ENCODE results near the gene TMEM213. TPM values are rescaled to one million over a fixed set of nuclear protein-coding genes. Genes with fewer than 3 reads are reported as not detected.
A peak's percentile ranks its signal among the peaks of the same experiment; 100 is the strongest.

The TMEM213 gene
- polyA plus RNA-seq, 10 donors = 0.04 to 0.20 (median 0.07) TPM; not detected in 2

DNA sequence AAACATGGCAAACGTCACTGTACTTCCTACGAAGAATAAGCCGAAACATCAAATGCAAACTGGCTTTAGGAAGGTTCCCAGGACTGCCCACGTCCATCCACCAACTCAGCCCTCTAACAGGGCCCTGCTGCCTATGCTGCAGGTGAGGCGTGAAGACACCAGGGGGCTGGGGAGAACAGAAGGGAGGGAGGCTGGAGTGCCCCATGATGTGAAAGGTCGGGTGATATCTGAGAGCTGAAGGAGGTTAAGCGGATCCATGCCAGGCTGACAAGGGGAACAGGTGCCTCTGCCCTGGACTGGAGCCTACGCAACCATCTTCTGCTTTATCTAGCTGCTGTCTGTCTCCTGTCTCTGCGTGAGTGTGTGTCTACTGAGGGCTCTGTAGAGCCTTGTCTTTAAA, 40.4 kb downstream of the TMEM213 start:
- DNase-seq = peak; percentile 23 to 38 (median 33)

DNA sequence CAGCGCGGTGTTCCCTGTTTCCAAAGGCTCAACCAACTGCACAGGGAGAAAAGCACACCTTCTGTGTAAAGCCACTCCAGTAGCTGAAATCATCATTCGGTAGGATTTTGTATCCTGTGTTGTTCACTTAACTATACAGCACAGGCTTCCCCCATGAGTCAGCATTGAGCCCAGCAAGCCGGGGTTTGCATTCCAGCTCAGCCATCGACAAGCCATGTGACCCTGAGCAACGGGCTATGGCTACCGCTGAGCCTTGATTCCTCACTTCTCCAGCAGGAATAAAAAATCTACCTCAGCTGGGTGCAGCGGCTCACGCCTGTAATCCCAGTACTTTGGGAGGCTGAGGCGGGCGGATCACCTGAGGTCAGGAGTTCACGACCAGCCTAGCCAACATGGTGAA, 44.3 kb downstream of the TMEM213 start:
- no peak for DNase-seq

- DNase-seq = no peak
These were observed 46.1 kb downstream of the TMEM213 start for GRCh38 chr7:138843632-138844580.

GRCh38 chr7:138845711-138846110, 47.9 kb downstream of the TMEM213 start:
- no peak for DNase-seq

DNA sequence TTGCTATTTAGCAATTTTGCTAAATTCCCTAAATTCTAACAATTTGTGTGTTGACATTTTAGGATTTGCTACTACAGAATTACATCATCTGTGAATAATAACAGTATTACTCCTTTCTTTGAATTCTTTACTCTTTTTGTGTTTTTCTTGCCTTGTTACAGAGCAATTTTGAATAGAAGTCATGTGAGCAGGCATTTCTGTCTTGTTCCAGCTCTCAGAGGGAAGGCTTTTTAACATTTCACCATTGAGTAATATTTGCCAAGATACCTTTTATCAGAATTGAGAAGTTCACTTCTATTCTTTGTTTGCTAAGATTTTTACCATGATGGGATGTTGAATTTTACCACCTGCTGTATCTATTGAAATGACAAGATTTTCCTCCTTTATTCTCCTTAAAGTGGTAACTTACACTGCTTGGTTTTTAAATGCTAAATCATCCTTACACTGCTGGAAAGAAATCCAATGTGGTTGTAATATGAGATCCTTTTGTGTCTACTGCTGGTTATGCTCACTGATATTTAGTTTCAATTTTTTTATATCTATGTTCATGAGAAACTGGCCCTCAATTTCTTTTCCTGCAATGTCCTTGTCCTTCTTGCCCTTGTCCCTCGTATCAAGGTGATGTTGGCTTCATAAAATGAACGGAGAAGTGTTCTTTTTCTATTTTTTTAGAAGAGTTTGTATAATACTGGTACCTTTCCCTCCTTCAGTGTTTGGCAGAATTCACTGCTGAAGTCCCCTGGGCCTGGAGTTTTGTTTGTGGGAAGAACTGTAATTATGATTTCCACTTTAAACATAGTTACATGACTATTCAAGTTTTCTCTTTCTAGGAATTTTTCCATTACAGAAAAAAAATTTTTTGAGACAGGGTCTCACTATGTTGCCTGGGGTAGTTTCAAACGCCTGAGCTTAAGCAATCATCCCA, 50.5 kb downstream of the TMEM213 start:
- peak in 2 of 3 donors; percentile 22 to 46 for DNase-seq

GRCh38 chr7:138849701-138850100, 51.9 kb downstream of the TMEM213 start:
- no peak for DNase-seq

DNA sequence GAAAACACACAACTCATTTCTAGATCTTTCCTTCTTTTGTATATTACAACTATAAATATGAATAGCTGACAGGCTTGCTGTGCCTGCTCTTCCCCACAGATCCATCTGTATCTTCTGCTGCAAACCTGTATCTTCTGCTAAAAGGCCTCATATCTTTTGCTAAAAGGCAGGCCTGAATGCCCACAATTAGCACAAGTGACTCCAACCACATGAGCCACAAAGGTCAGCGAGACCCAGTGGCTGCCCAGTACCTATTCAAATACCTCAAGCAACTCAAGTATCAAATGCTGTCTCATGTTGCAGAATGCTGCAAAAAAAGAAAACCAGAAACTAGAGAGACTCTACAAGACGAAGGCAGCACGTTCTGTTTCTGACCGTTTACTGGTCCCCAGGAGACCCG, 54.7 kb downstream of the TMEM213 start:
- no peak for DNase-seq

GRCh38 chr7:138853448-138853847, 55.7 kb downstream of the TMEM213 start:
- DNase-seq = no peak

DNA sequence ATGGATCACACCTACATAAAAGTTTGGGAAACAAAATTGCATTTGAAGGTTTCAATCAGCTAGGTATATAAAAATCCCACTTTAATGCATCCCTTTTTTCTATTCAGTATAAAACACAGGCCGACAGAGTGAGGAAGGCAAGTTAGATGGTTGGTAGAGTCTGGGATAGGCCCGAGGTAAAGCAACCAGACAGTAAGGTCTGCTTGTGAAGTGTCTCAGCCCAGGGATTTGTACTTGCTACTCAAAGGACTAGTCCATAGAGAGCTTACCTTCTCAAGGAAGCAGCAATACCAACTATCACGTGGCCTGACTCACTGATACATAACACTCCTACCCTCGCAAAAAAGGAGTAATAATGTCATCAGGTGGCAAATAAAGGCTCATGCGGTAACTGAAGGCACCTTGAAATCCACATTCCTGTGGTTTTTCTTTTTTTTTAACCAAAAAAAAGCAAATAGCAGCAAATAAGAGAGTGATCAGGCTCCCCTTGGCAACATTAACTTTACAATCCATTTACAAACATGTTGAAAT, 56.4 kb downstream of the TMEM213 start:
- DNase-seq = no peak

DNA sequence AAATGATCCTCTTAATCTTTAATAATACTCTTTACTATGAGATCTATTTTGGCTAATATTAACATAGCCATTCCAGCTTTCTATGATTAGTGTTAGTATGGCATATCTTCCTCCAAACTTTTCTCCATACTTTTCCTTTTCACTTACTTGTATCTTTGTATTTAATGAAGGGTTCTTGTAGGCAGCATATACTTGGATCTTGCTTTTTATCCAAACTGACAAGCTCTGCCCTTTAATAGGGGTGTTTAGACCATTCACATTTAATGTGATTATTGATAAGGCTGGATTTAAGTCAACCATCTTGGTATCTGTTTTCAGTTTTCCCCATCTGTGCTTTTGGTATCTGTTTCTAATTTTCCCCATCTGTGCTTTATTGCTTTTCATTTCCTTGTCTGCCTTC, 59.9 kb downstream of the TMEM213 start:
- no peak for DNase-seq

DNA sequence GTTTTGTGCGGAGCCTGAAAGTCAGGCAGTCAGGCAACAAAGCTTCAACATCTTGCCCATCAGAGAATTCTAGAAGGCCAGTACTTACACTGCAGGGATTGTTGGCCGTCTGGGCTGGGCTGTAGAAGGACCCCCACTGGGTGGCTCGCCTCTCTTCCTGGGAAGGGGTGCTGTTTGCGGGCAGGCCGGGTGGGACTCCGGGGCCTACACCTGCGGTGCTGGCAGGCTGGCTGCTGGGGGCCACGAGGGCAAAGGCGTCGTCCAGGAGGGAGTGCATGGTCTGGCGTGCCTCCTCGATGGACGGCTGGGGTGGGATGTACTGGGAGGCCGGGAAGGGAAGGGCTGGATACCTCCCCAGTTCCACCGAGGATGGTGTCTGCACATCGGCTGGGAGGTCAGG, 63.3 kb downstream of the TMEM213 start:
- DNase-seq = no peak

GRCh38 chr7:138863931-138864330, 66.1 kb downstream of the TMEM213 start:
- DNase-seq = no peak

- peak in 1 of 3 donors; percentile 41 for DNase-seq
These were observed 66.9 kb downstream of the TMEM213 start for GRCh38 chr7:138864667-138865066.

GRCh38 chr7:138865843-138866242, 68.0 kb downstream of the TMEM213 start:
- no peak for DNase-seq

DNA sequence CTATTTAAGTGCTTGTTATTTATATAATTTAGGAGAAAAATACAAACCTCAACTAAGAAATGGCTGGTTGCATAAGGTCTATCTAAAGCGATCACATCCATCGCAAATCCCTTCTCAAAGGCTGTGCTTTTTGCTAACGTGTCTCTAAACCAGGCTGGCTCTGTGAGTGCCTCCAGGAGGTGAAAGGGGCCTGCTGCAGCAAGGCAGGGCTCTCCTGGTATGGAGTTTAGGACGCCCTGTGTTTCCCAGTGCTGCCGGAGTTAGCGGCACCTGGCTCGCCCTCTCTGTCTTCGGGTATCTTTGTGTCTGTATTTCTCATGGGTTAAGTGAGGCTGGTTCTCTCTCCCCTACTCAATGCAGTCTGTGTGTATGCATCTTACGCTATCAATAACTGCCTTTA, 68.6 kb downstream of the TMEM213 start:
- DNase-seq = no peak

GRCh38 chr7:138867744-138868143, 70.0 kb downstream of the TMEM213 start:
- no peak for DNase-seq

- no peak for DNase-seq
These were observed 70.9 kb downstream of the TMEM213 start for GRCh38 chr7:138868711-138869110.

GRCh38 chr7:138869353-138869752, 71.6 kb downstream of the TMEM213 start:
- DNase-seq = no peak

- DNase-seq = no peak
These were observed 73.4 kb downstream of the TMEM213 start for GRCh38 chr7:138871065-138871813.

DNA sequence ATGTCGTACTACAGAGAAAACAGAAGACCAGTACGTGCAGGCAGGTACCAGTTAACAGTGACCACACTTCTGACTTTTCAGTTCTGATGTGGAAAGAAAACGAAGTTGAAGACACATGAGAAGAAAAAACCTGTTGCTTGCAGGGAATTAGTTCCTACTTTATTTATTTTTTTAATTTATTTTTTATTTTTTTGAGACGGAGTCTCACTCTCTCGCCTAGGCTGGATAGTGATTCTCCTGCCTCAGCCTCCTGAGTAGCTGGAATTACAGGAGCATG, 74.0 kb downstream of the TMEM213 start:
- DNase-seq = no peak

DNA sequence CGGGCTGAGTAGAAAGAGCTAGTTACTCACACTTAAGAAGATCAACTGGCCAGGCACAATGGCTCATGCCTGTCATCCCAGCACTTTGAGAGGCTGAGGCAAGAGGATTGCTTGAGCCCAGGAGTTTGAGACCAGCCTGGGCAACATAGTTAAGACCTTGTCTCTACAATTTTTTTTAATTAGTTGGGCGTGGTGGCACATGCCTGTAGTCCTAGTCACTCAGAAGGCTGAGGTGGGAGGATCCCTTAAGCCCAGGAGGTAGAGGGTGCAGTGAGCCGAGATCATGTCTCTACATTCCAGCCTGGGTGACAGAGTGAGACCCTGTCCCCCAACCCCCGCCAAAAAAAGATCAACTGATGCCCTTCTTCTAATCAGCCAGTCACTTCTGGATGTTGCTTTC, 74.8 kb downstream of the TMEM213 start:
- no peak for DNase-seq
